Activated T-cell treated with anti-CD3 and anti-CD28 coated beads for 48 hours (primary cell): ENCODE results near the gene DDX3Y.

Source experiments
- DNase-seq: peaks from one replicate; pipeline ENCODE4 v3.0.0-alpha.2; 2020; ENCODE audit warnings: low read depth

DDX3Y gene

DNA sequence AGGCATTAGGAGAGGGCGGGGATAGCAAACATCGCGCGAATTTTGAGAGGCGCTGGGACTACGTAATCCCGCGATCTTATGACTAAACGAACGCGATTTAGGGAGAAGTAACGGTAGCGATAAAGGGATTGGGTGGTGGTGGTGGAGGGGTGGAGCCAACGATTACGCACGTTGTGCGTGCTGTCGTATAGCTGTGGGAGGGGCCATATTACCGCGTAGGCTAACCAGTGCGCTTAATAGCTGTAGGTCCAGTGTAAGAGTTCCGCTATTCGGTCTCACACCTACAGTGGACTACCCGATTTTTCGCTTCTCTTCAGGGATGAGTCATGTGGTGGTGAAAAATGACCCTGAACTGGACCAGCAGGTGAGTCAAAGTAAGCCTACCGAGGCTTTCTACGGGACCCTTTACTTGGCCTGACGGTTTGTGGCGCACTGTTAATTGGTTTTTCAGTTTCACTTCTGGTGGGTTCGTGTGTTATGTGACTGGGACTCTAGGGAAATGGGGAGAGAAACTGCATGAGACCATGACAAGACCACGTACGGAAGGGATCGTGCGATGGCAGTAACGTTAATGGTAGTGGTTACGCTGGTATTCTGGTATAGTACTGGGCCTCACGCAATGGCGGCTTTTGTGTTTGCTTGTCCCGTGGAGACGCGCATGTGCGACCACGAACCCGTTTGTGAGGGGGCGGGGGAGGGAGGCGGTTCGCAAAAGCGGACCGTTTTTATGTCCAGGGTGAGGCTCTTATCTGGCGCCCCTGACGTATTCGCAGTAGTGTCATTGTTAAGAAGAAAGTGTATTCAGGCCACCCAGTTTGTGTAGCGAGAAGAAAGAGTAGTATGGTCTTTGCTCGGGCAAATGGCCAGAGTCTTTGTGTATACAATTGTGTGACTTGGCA lies at the start of gene DDX3Y:
DDX3Y (plus strand) TSS at position 251 of the 899 bp plus-strand sequence; CDS start at position 320, 69 bp downstream.
- peak; percentile 70 for DNase-seq

DNA sequence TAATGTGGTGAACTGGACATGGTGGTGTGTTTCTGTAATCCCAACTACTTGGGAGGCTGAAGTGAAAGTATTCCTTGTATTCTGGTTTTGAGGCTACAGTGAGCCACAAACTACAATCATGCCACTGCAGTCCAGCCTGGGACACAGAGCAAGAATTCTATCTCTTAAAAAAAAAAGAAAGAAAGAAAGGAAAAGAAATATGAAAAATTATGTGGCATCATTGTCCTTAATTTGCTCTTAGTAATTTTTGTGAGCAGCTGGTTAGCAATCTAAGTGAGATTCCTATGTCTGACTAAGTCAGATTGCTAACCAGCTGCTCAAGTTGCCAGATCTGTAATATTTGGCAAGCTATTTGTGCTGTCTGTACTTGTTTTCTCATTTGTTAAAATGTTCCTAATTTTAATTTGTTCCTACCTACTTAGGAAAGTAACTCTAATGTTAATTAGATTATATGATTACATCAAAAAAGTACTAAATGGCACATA lies 48.8 kb upstream of the DDX3Y start:
- no peak for DNase-seq

GRCh38 chrY:12867960-12868359 lies 36.7 kb upstream of the DDX3Y start:
- no peak for DNase-seq

GRCh38 chrY:12896973-12897372 lies 7.7 kb upstream of the DDX3Y start:
- no peak for DNase-seq

GRCh38 chrY:12898604-12899003 lies 6.1 kb upstream of the DDX3Y start:
- no peak for DNase-seq

DNA sequence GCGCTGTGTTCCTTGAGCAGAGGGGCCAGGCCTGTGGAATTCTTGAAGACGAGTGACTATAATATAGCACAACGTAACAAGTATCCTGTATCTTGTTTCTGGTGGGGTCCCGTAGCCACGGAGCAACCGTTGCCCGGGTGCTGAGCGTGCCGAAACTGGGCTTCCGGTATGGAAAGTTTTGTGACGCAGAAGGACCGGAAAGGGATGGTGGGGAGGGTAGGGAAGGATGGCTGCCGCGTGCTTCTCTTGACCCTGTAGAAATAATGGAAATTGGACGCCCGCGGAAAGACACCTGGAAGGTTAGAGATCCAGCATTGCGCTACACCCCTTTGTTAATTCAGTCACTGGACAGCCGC lies 827 bp downstream of the DDX3Y start:
- peak; percentile 58 for DNase-seq

DNA sequence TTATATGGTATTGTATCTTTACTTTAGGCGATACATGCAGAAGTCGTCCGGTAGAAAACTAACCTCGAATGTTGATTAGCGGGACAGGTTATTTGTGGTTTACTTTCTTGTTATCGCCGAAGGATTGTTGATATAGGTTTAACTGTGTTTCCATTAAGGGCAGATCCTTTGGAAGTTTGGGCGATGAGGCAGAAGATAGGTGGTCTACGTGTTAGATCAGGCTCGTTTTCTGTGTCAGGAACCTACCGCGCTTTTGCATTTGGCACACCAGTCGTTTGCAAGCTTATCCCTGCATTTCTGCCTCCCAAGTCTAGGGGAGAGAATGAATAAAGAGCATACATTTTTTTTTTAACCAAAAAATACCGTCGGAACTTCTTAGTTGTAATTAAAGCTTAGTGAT lies 1.2 kb downstream of the DDX3Y start:
- no peak for DNase-seq

DNA sequence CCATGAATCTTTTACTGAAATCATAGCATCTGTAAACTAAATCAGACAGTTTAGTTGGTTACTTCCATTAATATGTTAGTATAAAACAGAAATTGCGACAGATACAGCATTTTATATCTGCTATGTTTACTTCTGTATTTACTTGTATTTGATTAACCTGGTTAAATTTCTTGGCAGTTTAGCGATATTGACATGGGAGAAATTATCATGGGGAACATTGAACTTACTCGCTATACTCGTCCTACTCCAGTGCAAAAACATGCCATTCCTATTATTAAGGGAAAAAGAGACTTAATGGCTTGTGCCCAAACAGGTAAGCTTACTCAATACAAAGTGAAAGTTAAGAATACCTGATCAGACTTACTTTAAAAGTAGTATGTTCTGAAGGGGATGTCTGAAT lies 8.9 kb downstream of the DDX3Y start:
- DNase-seq: no peak

- DNase-seq: no peak
Measured at GRCh38 chrY:12928043-12928442, 23.4 kb downstream of the DDX3Y start.

DNA sequence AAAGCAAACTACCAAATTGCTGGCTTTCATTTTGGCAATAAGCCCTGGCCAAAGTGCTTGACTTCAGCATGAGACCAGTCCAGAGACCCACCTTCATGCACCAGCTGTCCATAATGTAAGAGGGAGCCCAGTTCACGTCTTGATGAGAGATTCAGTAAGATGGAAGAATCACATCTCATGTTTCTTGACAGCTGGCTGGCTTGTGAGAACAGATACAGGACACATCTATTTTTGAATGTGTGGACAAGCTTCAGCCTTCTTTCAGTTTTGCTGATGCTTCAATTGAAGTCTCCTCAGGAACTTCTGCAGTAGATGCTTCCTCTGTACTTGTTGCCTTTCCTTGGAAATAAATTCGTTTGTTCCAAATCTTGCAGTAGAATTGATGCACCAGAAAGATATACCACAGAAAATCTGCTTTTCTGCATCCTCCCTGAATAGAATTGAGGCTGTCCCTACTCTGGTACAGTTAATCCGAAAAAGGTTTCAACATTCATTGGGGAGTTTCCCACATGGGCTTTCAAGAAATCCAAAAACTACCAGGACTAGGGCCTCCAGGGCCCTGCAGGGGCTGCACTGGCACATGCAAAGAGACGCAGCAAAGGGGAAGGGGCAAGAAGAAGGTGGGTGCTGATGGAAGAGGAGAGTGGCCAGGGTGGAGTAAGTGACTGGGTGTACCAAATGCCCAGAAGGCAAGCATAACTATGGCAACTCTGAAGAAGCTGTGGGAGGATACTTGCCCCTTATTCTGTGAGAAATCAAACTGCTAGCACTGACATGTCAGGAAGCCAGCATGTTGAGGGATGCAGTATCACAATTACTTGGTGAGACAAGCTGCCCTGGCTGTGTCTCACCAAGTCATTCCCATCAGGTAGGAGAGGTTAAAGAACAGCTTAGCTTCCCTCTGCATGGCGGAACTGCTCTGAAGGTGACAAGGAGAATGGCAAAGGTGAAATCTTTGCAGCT lies 37.3 kb downstream of the DDX3Y start:
- no peak for DNase-seq
